Spleen (tissue), 7 donors: Measurements from ENCODE around the gene CRELD2.

Experiments
- CTCF ChIP-seq, 11 experiments: fragments of 200-600 bp in 7 of 11; fragments of 450-650 bp in 4 of 11; sonication (generic) in 4 of 11; IDR thresholded peaks in 8 of 11; conservative IDR thresholded peaks in 3 of 11; 1 replicate in 7 of 11; 2 replicates in 4 of 11; pipeline versions ENCODE4 v1.4.0 to v1.8.0; 2016 to 2021; ENCODE audit warnings: antibody characterized with exemption in 11 of 11, inconsistent platforms in 4 of 11, mild to moderate bottlenecking in 1 of 11
- POLR2A ChIP-seq, 3 donors: fragments of 450-650 bp; IDR thresholded peaks; one replicate each; pipeline ENCODE4 v1.5.1; 2017; ENCODE audit warnings: antibody characterized with exemption in 3 of 3, mild to moderate bottlenecking in 1 of 3
- POLR2AphosphoS5 ChIP-seq, 3 donors: sonication (generic); formaldehyde crosslinking; IDR thresholded peaks; one replicate each; pipeline ENCODE4 v1.5.1; 2017; ENCODE audit warnings: antibody characterized with exemption in 3 of 3
- donor health status: DM: no; HTN: no; CAD: no; lungs with moderate emphysema.
- donor health status: DM: no; HTN: no; CAD: no.
- donor health status: DM: no; HTN: no; CAD: no.

GRCh38 chr22:49918911-49919881, 762 bp downstream of the CRELD2 start:
- TF ChIP-seq CTCF (IDR thresholded peaks at IDR 0.05 in 8 of 11, conservative IDR thresholded peaks at IDR 0.05 in 3 of 11) (no peak), POLR2A (IDR thresholded peaks at IDR 0.05) (no peak), POLR2AphosphoS5 (IDR thresholded peaks at IDR 0.05) (no peak)
